ENCODE data around the gene PTPRN.

Gene PTPRN

GRCh38 chr2:219252900-219253752 lies 56.1 kb downstream of the PTPRN start, which contains the start of gene TUBA4B:
TSS of gene TUBA4B (plus strand) at chr2:219253243. CDS start at chr2:219253408, 165 bp downstream.
- DNase-seq, result peak in 35 of 42 donors; percentile 13 to 64 (median 38)
- intact Hi-C loops (cut with DNase I), result no loop called here

- peak in 31 of 42 donors; percentile 19 to 80 (median 48) for DNase-seq
- intact Hi-C loops (cut with DNase I), result no loop called here
These were observed 56.7 kb downstream of the PTPRN start for GRCh38 chr2:219252570-219252899.

- peak in 2 of 42 donors; percentile 19 to 22 for DNase-seq
- intact Hi-C loops (cut with DNase I), result no loop called here
These were observed 57.1 kb downstream of the PTPRN start for GRCh38 chr2:219252084-219252483.

GRCh38 chr2:219251656-219252055 lies 57.5 kb downstream of the PTPRN start:
- no peak for DNase-seq
- intact Hi-C loops (cut with DNase I), result no loop called here

GRCh38 chr2:219250049-219250781 lies 59.0 kb downstream of the PTPRN start:
- no peak for DNase-seq
- intact Hi-C loops (cut with DNase I), result no loop called here

GRCh38 chr2:219249203-219249980 lies 59.8 kb downstream of the PTPRN start:
- intact Hi-C loops (cut with DNase I), result no loop called here
- DNase-seq, result peak in 38 of 42 donors; percentile 26 to 79 (median 58)

GRCh38 chr2:219248845-219249202 lies 60.4 kb downstream of the PTPRN start:
- intact Hi-C loops (cut with DNase I), result no loop called here
- DNase-seq, result no peak

- intact Hi-C loops (cut with DNase I), result no loop called here
- no peak for DNase-seq
These were observed 61.2 kb downstream of the PTPRN start for GRCh38 chr2:219247678-219248642.

GRCh38 chr2:219246559-219246958 lies 62.6 kb downstream of the PTPRN start:
- DNase-seq, result no peak
- intact Hi-C loops (cut with DNase I), result no loop called here

GRCh38 chr2:219245899-219246230 lies 63.3 kb downstream of the PTPRN start:
- DNase-seq, result peak in 2 of 42 donors; percentile 14 to 23
- intact Hi-C loops (cut with DNase I), result loop anchor here (2.0 kb wide), 1 partner anchor 19 kb away; no protein-coding TSS in a partner anchor

GRCh38 chr2:219245148-219245898 lies 63.9 kb downstream of the PTPRN start, which contains the start of the genes GLB1L and STK16:
TSS of gene GLB1L (minus strand) at chr2:219245444. CDS start at chr2:219243573, 1,871 bp downstream.
TSS of gene STK16 (plus strand) at chr2:219245479. CDS start at chr2:219246000, 521 bp downstream.
- intact Hi-C loops (cut with DNase I), result loop anchor here (2.0 kb wide), 1 partner anchor 19 kb away; no protein-coding TSS in a partner anchor
- DNase-seq, result peak; percentile 82 to 98 (median 94)

GRCh38 chr2:219244789-219245147 lies 64.4 kb downstream of the PTPRN start:
- intact Hi-C loops (cut with DNase I), result loop anchor here (2.0 kb wide), 1 partner anchor 18 kb away; no protein-coding TSS in a partner anchor
- DNase-seq, result no peak

- intact Hi-C loops (cut with DNase I), result no loop called here
- DNase-seq, result no peak
These were observed 65.9 kb downstream of the PTPRN start for GRCh38 chr2:219243291-219243761.

All from head of caudate nucleus (tissue), 42 donors.